ENCODE measurements around the gene SOS1. TPM values are rescaled to one million over a fixed set of nuclear protein-coding genes. Genes with fewer than 3 reads are reported as not detected.
A peak's percentile ranks its signal among the peaks of the same experiment; 100 is the strongest.

Gene SOS1
- total RNA-seq, 2 donors from 2014 or later = 26.3 to 43.9 TPM

DNA sequence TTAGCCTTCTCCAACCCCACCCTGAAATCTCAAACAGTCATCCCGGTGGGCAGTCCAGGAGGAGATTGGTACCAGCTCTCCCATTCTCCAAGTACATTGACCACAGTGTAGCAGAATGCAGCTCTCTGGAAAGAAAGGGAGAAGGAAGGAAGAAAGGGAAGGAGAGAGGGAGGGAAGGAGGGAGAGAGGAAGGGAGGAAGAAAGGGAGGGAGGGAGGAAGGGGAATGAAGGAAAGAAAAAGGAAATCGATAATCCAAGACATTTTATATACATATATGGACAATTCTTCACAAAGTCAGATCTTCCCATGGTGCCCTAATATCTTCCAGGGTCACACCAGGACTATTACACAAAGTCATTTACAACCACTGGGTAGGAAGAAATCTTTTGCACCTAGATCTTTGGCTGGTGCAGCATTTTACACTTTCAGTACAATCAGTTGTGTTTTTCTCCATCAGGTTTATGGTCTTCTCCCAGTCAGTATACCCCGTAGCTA, 172.4 kb downstream of the SOS1 start:
- H3K4me1 ChIP-seq = no peaks in the 10 kb centered on the region
- H3K27me3 ChIP-seq = no peaks in the 10 kb centered on the region

DNA sequence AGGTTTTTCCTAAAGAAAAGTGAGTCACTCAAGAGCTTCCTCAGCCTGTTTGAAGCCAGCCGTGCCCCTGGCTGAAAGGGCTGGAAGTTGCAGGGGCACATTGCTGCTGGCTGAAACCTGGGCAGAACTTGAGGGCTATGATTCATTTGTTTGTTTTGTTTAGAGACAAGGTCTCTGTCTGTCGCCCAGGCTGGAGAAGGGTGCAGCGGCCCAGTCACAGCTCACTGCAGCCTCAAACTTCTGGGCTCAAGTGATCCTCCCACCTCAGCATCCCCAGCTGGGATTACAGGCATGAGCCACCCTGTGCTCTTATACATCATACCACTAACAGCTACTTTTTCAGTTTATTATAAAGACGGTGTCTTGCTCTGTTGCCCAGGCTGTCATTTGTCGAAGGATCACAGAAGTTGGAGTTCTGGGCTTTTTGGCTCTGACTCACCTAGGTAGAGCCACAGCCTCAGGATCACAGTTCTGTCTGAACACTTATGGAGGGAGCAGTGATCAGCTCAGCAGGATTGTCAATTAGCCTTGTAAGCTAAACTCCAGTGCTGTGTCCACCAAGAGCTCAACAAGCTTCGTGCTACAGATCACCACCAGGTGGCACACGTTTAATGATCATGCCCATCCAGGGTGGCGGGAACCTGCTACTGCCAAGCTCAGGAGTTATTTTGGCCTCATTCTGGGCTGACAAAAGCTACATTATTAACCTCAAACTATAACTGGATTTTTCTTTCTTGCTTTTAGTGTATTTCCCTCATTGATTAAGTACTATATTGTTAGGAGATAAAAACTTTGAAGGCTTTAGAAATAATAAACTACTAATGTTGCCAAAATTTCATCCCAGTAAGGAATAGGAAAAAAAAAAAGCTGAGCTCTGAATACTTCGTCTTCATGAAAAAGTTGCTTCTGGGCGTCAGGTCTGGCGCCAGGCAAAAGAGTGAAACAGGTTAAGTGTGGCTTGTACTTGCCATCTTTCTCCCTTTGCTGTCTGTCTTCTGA, 173.3 kb downstream of the SOS1 start:
- no peaks in the 10 kb centered on the region for H3K4me1 ChIP-seq
- H3K9me3 ChIP-seq = no peaks in the 10 kb centered on the region
- H3K9ac ChIP-seq (ENCODE audit: low read depth in 2 of 2, low read length in 2 of 2) = no peak overlapping the region
- H3K36me3 ChIP-seq = no peaks in the 10 kb centered on the region
- H3K27ac ChIP-seq = no peak overlapping the region
- intact Hi-C loops (cut with DNase I) = loop anchor here (2.0 to 10.0 kb wide), 2 partner anchors 87 to 283 kb away; no protein-coding TSS in a partner anchor
- TF ChIP-seq, protein P1, sequence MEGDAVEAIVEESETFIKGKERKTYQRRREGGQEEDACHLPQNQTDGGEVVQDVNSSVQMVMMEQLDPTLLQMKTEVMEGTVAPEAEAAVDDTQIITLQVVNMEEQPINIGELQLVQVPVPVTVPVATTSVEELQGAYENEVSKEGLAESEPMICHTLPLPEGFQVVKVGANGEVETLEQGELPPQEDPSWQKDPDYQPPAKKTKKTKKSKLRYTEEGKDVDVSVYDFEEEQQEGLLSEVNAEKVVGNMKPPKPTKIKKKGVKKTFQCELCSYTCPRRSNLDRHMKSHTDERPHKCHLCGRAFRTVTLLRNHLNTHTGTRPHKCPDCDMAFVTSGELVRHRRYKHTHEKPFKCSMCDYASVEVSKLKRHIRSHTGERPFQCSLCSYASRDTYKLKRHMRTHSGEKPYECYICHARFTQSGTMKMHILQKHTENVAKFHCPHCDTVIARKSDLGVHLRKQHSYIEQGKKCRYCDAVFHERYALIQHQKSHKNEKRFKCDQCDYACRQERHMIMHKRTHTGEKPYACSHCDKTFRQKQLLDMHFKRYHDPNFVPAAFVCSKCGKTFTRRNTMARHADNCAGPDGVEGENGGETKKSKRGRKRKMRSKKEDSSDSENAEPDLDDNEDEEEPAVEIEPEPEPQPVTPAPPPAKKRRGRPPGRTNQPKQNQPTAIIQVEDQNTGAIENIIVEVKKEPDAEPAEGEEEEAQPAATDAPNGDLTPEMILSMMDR (IDR thresholded peaks at IDR 0.05) = peak; percentile 45
- H3K4me3 ChIP-seq = no peak overlapping the region
- DNase-seq = peak; percentile 78
- H3K27me3 ChIP-seq = no peaks in the 10 kb centered on the region

More for the DNA sequence above, 172.4 kb downstream of the SOS1 start:
- no peak overlapping the region for H3K4me3 ChIP-seq
- no peak overlapping the region for H3K27ac ChIP-seq
- no peak for DNase-seq
- no peak overlapping the region for H3K9ac ChIP-seq (ENCODE audit: low read depth in 2 of 2, low read length in 2 of 2)
- intact Hi-C loops (cut with DNase I) = loop anchor here (10.0 kb wide), 1 partner anchor 86 kb away; no protein-coding TSS in a partner anchor
- no peaks in the 10 kb centered on the region for H3K9me3 ChIP-seq
- TF ChIP-seq, protein P1 (IDR thresholded peaks at IDR 0.05) = no peak
- H3K36me3 ChIP-seq = no peaks in the 10 kb centered on the region

DNA sequence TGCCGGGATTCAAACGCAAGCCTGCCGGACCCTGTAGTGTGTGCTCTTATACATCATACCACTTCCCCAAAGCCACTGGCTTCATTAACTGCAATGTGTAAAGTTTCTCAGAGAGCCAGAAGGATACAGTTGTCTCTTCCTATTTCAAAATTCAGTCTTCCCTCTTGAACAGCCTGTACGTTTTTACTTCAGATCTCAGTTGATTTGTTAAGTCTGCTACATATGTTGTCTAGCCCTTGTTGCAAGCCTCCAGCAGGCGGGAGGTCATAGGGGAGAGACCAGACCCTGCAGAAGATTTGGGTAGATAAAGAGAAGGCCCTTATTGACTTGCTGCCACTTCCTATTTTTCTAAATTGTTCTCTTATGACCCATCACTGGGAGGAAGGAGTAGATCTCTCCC, 174.9 kb downstream of the SOS1 start:
- H3K27ac ChIP-seq = no peak overlapping the region
- intact Hi-C loops (cut with DNase I) = loop anchor here (2.0 to 10.0 kb wide), 2 partner anchors 89 to 285 kb away; no protein-coding TSS in a partner anchor

DNA sequence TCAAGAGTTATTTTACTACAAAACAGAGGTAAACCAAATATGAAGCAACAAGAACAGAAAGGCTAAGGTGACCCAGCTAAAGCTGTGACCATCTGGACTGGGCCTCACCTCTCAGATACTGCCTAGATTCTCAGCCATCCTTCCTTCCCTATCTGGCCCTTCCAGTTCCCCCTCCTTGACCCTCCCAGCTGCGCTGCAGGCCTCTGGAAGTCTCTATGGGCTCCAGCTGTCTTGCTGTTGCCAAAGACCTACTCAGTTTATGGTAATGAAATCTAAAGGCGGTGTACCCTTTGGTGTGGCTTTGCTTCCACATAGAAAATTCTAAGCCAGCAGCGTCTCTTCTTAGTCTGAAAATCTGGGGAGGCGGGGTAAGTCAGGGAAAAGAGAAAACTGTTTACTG, 175.5 kb downstream of the SOS1 start:
- intact Hi-C loops (cut with DNase I) = loop anchor here (10.0 kb wide), 1 partner anchor 89 kb away; no protein-coding TSS in a partner anchor
- DNase-seq = no peak
- Histone ChIP-seq H3K4me1 (no peaks in the 10 kb centered on the region), H3K4me3 (no peak overlapping the region), H3K27me3 (no peaks in the 10 kb centered on the region), H3K27ac (no peak overlapping the region), H3K9me3 (no peaks in the 10 kb centered on the region), H3K9ac (ENCODE audit: low read depth in 2 of 2, low read length in 2 of 2) (no peak overlapping the region), H3K36me3 (no peaks in the 10 kb centered on the region)
- TF ChIP-seq, protein P1 (IDR thresholded peaks at IDR 0.05) = no peak

More for the DNA sequence above, 174.9 kb downstream of the SOS1 start:
- Histone ChIP-seq H3K36me3 (no peaks in the 10 kb centered on the region), H3K4me3 (no peak overlapping the region), H3K9me3 (no peaks in the 10 kb centered on the region), H3K4me1 (no peaks in the 10 kb centered on the region), H3K9ac (ENCODE audit: low read depth in 2 of 2, low read length in 2 of 2) (no peak overlapping the region), H3K27me3 (no peaks in the 10 kb centered on the region)
- TF ChIP-seq, protein P1 (IDR thresholded peaks at IDR 0.05) = no peak
- DNase-seq = no peak

DNA sequence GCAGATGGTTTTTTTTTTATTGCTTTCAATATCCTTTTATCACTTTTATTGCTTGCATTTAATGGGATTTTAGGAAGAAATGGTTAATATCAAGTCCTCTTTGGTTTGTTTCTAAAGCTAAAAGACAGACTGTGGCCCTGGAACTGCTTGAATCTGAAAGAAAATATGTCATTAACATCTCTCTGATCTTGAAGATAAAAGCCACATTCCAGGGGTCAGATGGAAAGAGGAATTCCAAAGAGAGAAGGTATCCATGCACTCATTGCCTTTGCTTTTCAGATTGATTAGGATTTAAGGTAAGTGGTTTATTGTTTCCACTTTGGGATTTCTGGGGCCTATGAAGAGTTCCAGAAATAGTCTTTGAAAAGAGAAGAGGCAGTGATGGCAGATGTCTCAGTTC, 177.1 kb downstream of the SOS1 start:
- no peak overlapping the region for H3K9ac ChIP-seq (ENCODE audit: low read depth in 2 of 2, low read length in 2 of 2)
- DNase-seq = no peak
- no peaks in the 10 kb centered on the region for H3K9me3 ChIP-seq
- H3K27me3 ChIP-seq = no peaks in the 10 kb centered on the region
- no peaks in the 10 kb centered on the region for H3K36me3 ChIP-seq
- TF ChIP-seq, protein P1 (IDR thresholded peaks at IDR 0.05) = no peak
- no peak overlapping the region for H3K4me3 ChIP-seq
- intact Hi-C loops (cut with DNase I) = loop anchor here (10.0 kb wide), 1 partner anchor 91 kb away; no protein-coding TSS in a partner anchor
- H3K27ac ChIP-seq = no peak overlapping the region
- no peaks in the 10 kb centered on the region for H3K4me1 ChIP-seq

Data from colonic mucosa (tissue), 4 donors.